HG03095 (cell line): ENCODE measurements around the gene UST.
"Not testable (repeated sequence)": the region's sequence is repeated elsewhere in the genome, so short reads cannot be mapped to it uniquely, and the experiment has no call there.

Experiments
- ATAC-seq: cut with Tn5 transposase; IDR thresholded peaks from one replicate; pipeline ENCODE4 v1.9.1; 2021; ENCODE audit warnings: moderate library complexity; ENCODE audit not compliant: unreplicated experiment

The UST gene

GRCh38 chr6:148968771-148969602 is 222.2 kb downstream of the UST start:
- no peak for ATAC-seq

GRCh38 chr6:148969603-148970061 is 222.8 kb downstream of the UST start:
- ATAC-seq: no peak

GRCh38 chr6:148971031-148971927 is 224.4 kb downstream of the UST start:
- ATAC-seq: no peak

GRCh38 chr6:148972481-148972880 is 225.7 kb downstream of the UST start:
- ATAC-seq: peak; percentile 89

GRCh38 chr6:148973538-148974208 is 226.8 kb downstream of the UST start:
- ATAC-seq: no peak

- no peak for ATAC-seq
Observed at GRCh38 chr6:148974351-148974750, 227.5 kb downstream of the UST start.

GRCh38 chr6:148978298-148978697 is 231.5 kb downstream of the UST start:
- ATAC-seq: not testable (repeated sequence)

GRCh38 chr6:148979014-148979901 is 232.4 kb downstream of the UST start:
- no peak for ATAC-seq

GRCh38 chr6:148980234-148980633 is 233.4 kb downstream of the UST start:
- no peak for ATAC-seq

- no peak for ATAC-seq
Observed at GRCh38 chr6:148981515-148981914, 234.7 kb downstream of the UST start.

GRCh38 chr6:148983101-148983761 is 236.4 kb downstream of the UST start:
- no peak for ATAC-seq

GRCh38 chr6:148983966-148984365 is 237.1 kb downstream of the UST start:
- ATAC-seq: no peak

GRCh38 chr6:148984531-148985056 is 237.8 kb downstream of the UST start:
- ATAC-seq: no peak

- ATAC-seq: no peak
Observed at GRCh38 chr6:148985499-148985898, 238.7 kb downstream of the UST start.

GRCh38 chr6:148986608-148987007 is 239.8 kb downstream of the UST start:
- no peak for ATAC-seq

GRCh38 chr6:148987982-148988381 is 241.2 kb downstream of the UST start:
- ATAC-seq: no peak

- no peak for ATAC-seq
Observed at GRCh38 chr6:148989585-148989984, 242.8 kb downstream of the UST start.

- no peak for ATAC-seq
Observed at GRCh38 chr6:148990403-148990802, 243.6 kb downstream of the UST start.

GRCh38 chr6:148996815-148997214 is 250.0 kb downstream of the UST start:
- ATAC-seq: no peak
